GM23338 (cell line): ENCODE measurements around the gene SNX1. TPM values are rescaled to one million over a fixed set of nuclear protein-coding genes. Genes with fewer than 3 reads are reported as not detected.
A peak's percentile ranks its signal among the peaks of the same experiment; 100 is the strongest.

Experiments used
- ATAC-seq: fragments of 200-7000 bp; cut with Tn5 transposase; 3 replicates; pipeline ENCODE4 v1.9.1; 2020
- DNase-seq: peaks from one replicate; pipeline ENCODE4 v3.0.0-alpha.2; 2015; ENCODE audit warnings: low spot score
- H2AFZ ChIP-seq: fragments of 200-600 bp; sonication (generic); 2 replicates; pipeline ENCODE4 v1.8.0; 2016; ENCODE audit warnings: antibody characterized with exemption, mild to moderate bottlenecking, moderate library complexity
- H3F3A ChIP-seq: fragments of 200-600 bp; sonication (generic); replicated peaks from 2 replicates; pipeline ENCODE4 v1.8.0; 2017; ENCODE audit warnings: antibody characterized with exemption, mixed run types, low read depth
- H3K27ac ChIP-seq: fragments of 200-600 bp; sonication (generic); 2 replicates; pipeline ENCODE4 v1.6.1; 2016; ENCODE audit warnings: low read depth
- H3K27me3 ChIP-seq: fragments of 200-600 bp; sonication (generic); 2 replicates; pipeline ENCODE4 v1.8.0; 2016; ENCODE audit warnings: mild to moderate bottlenecking, mixed run types, moderate library complexity; ENCODE audit not compliant: insufficient read depth
- H3K36me3 ChIP-seq: fragments of 200-600 bp; sonication (generic); 2 replicates; pipeline ENCODE4 v1.8.0; 2016; ENCODE audit warnings: mild to moderate bottlenecking; ENCODE audit not compliant: insufficient read depth
- H3K4me1 ChIP-seq: fragments of 200-600 bp; sonication (generic); 2 replicates; pipeline ENCODE4 v1.8.0; 2016; ENCODE audit warnings: mild to moderate bottlenecking, moderate library complexity; ENCODE audit not compliant: insufficient read depth
- H3K4me2 ChIP-seq: fragments of 200-600 bp; sonication (generic); 2 replicates; pipeline ENCODE4 v1.7.1; 2017; ENCODE audit warnings: mixed run types
- H3K4me3 ChIP-seq: fragments of 200-600 bp; sonication (generic); 2 replicates; pipeline ENCODE4 v1.6.1; 2016; ENCODE audit warnings: mixed run types
- H3K79me2 ChIP-seq: fragments of 200-600 bp; sonication (generic); replicated peaks from 2 replicates; pipeline ENCODE4 v1.8.0; 2017; ENCODE audit warnings: mild to moderate bottlenecking; ENCODE audit not compliant: insufficient read depth
- H3K9me2 ChIP-seq: fragments of 200-600 bp; sonication (generic); 2 replicates; pipeline ENCODE4 v1.8.0; 2017; ENCODE audit not compliant: insufficient read depth
- H4K20me1 ChIP-seq: fragments of 200-600 bp; sonication (generic); replicated peaks from 2 replicates; pipeline ENCODE4 v1.8.0; 2017; ENCODE audit warnings: mild to moderate bottlenecking; ENCODE audit not compliant: insufficient read depth
- H3K27ac Mint-ChIP-seq: 2 replicates; pipeline ENCODE4 v1.8.0; 2020; ENCODE audit warnings: inconsistent platforms, mild to moderate bottlenecking, moderate library complexity, mixed read lengths
- H3K27me3 Mint-ChIP-seq: 3 replicates; pipeline ENCODE4 v1.8.0; 2022; ENCODE audit warnings: low read depth, mild to moderate bottlenecking, moderate library complexity, mixed read lengths, inconsistent platforms; ENCODE audit not compliant: insufficient read depth, poor library complexity
- H3K36me3 Mint-ChIP-seq: 3 replicates; pipeline ENCODE4 v1.8.0; 2021; ENCODE audit warnings: low read depth, mild to moderate bottlenecking, inconsistent platforms, moderate library complexity, mixed read lengths
- H3K4me1 Mint-ChIP-seq: 3 replicates; pipeline ENCODE4 v1.8.0; 2020; ENCODE audit warnings: mild to moderate bottlenecking, inconsistent platforms, mixed read lengths
- H3K4me3 Mint-ChIP-seq: 3 replicates; pipeline ENCODE4 v1.8.0; 2021; ENCODE audit warnings: moderate library complexity, mild to moderate bottlenecking, inconsistent platforms, mixed read lengths
- H3K9me3 Mint-ChIP-seq: 3 replicates; pipeline ENCODE4 v1.8.0; 2020; ENCODE audit warnings: moderate library complexity, mild to moderate bottlenecking, inconsistent platforms, mixed read lengths
- CREB1 ChIP-seq: fragments of 250-450 bp; sonication (Bioruptor Pico); IDR thresholded peaks from 2 replicates; pipeline ENCODE4 v1.5.0; 2020; ENCODE audit warnings: low read depth, mild to moderate bottlenecking, moderate library complexity
- EZH2 ChIP-seq: fragments of 200-600 bp; sonication (generic); IDR thresholded peaks from one replicate; pipeline ENCODE4 v1.8.0; 2017; ENCODE audit warnings: antibody characterized with exemption, mild to moderate bottlenecking, low read depth; ENCODE audit not compliant: unreplicated experiment
- EZH2phosphoT487 ChIP-seq: fragments of 200-600 bp; sonication (generic); IDR thresholded peaks from one replicate; pipeline ENCODE4 v1.8.1; 2018; ENCODE audit warnings: antibody characterized with exemption; ENCODE audit not compliant: unreplicated experiment
- JUNB ChIP-seq: IDR thresholded peaks from one replicate; pipeline ENCODE4 v1.6.1; 2016; ENCODE audit warnings: antibody characterized with exemption; ENCODE audit not compliant: unreplicated experiment
- NANOG ChIP-seq: IDR thresholded peaks from 2 replicates; pipeline ENCODE4 v1.6.1; 2016; ENCODE audit warnings: antibody characterized with exemption, borderline replicate concordance
- POLR2AphosphoS5 ChIP-seq: IDR thresholded peaks from 2 replicates; pipeline ENCODE4 v1.6.1; 2016; ENCODE audit warnings: antibody characterized with exemption, low read depth
- STAT1 ChIP-seq: IDR thresholded peaks from one replicate; pipeline ENCODE4 v1.6.1; 2016; ENCODE audit warnings: antibody characterized with exemption; ENCODE audit not compliant: unreplicated experiment
- ZNF114 ChIP-seq: fragments of 250-450 bp; sonication (Bioruptor Pico); IDR thresholded peaks from 2 replicates; pipeline ENCODE4 v1.5.0; 2020; ENCODE audit warnings: mild to moderate bottlenecking, moderate library complexity
- ZNF331 ChIP-seq: fragments of 250-450 bp; sonication (Bioruptor Pico); IDR thresholded peaks from 2 replicates; pipeline ENCODE4 v1.5.0; 2020; ENCODE audit warnings: low read depth, mild to moderate bottlenecking, moderate library complexity
- polyA plus RNA-seq: library from polyadenylated mRNA; unstranded; fragments of >200 nt; fragmentation: Nextera tagmentation; extraction: Ambion mirVana; gene quantifications from 2 replicates; pipeline ENCODE4 v1.2.1, GENCODE V29; 2016
- total RNA-seq: library from RNA; depleted of rRNA; stranded (reverse); fragments of >200 nt; shearing (Covaris generic); gene quantifications from 2 replicates; pipeline ENCODE4 v1.2.3, GENCODE V29; 2014
- TF ChIP-seq, protein P1 (sequence below): IDR thresholded peaks from one replicate; pipeline ENCODE4 v1.6.1; 2018; ENCODE audit warnings: antibody characterized with exemption; ENCODE audit not compliant: unreplicated experiment
- TF ChIP-seq, protein P2 (sequence below): IDR thresholded peaks from 2 replicates; pipeline ENCODE4 v1.6.1; 2016; ENCODE audit warnings: antibody characterized with exemption
- TF ChIP-seq, protein P3 (sequence below): fragments of 250-450 bp; sonication (Bioruptor Pico); IDR thresholded peaks from 2 replicates; pipeline ENCODE4 v1.5.0; 2020; ENCODE audit warnings: mild to moderate bottlenecking, moderate library complexity

The SNX1 gene
- total and polyA plus RNA-seq, 2 experiments from 2014 or later: 33.3 to 33.8 TPM

DNA sequence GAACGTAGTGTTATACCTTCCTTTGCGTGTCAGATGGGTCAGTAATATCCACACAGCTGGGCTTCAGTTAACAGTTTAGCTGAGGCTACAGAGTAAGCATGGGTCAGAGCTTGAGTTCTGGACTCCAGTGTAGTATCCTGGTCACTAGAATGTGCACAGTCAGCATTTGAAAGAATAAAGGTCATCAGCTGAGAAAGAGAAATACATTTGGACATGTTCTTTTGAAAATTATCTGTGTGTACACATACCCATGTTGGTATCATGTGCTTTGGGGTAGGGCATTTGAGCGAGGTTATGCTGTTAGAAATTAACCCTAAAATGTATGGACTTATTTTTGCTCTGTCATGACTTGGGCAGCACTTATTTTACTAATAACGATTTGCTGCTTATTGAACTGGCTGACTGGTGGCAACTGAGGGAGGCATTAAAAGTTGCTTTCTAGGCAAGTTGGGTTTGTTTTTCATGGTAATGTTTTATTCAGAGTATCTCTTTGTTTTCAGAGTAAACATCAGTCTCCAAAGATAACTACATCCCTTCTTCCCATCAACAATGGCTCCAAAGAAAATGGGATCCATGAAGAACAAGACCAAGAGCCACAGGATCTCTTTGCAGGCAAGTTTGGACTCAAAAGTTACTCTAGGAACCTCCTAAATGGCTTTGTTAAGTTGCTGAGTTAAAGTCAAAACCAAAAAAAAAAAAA, 16.4 kb downstream of the SNX1 start:
- peaks cover 15% of the 10 kb centered on the region for H3K79me2 ChIP-seq
- peak overlapping the region; percentile 74 for H3K27ac Mint-ChIP-seq
- no peak overlapping the region for H3K27ac ChIP-seq
- H3K4me3 Mint-ChIP-seq: no peak overlapping the region
- H3K9me3 Mint-ChIP-seq: no peaks in the 10 kb centered on the region
- no peaks in the 10 kb centered on the region for H3K9me2 ChIP-seq
- no peak for DNase-seq
- H2AFZ ChIP-seq: no peak overlapping the region
- peaks cover 9% of the 10 kb centered on the region; the same call in 2 of the 3 replicates for H3K4me1 Mint-ChIP-seq
- TF ChIP-seq STAT1 (no peak), EZH2phosphoT487 (no peak), JUNB (no peak), ZNF114 (no peak), CREB1 (CRISPR knock-in tag) (no peak), POLR2AphosphoS5 (no peak), NANOG (no peak), EZH2 (no peak), ZNF331 (CRISPR knock-in tag) (no peak)
- TF ChIP-seq, protein P1, sequence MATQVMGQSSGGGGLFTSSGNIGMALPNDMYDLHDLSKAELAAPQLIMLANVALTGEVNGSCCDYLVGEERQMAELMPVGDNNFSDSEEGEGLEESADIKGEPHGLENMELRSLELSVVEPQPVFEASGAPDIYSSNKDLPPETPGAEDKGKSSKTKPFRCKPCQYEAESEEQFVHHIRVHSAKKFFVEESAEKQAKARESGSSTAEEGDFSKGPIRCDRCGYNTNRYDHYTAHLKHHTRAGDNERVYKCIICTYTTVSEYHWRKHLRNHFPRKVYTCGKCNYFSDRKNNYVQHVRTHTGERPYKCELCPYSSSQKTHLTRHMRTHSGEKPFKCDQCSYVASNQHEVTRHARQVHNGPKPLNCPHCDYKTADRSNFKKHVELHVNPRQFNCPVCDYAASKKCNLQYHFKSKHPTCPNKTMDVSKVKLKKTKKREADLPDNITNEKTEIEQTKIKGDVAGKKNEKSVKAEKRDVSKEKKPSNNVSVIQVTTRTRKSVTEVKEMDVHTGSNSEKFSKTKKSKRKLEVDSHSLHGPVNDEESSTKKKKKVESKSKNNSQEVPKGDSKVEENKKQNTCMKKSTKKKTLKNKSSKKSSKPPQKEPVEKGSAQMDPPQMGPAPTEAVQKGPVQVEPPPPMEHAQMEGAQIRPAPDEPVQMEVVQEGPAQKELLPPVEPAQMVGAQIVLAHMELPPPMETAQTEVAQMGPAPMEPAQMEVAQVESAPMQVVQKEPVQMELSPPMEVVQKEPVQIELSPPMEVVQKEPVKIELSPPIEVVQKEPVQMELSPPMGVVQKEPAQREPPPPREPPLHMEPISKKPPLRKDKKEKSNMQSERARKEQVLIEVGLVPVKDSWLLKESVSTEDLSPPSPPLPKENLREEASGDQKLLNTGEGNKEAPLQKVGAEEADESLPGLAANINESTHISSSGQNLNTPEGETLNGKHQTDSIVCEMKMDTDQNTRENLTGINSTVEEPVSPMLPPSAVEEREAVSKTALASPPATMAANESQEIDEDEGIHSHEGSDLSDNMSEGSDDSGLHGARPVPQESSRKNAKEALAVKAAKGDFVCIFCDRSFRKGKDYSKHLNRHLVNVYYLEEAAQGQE: no peak
- TF ChIP-seq, protein P2, sequence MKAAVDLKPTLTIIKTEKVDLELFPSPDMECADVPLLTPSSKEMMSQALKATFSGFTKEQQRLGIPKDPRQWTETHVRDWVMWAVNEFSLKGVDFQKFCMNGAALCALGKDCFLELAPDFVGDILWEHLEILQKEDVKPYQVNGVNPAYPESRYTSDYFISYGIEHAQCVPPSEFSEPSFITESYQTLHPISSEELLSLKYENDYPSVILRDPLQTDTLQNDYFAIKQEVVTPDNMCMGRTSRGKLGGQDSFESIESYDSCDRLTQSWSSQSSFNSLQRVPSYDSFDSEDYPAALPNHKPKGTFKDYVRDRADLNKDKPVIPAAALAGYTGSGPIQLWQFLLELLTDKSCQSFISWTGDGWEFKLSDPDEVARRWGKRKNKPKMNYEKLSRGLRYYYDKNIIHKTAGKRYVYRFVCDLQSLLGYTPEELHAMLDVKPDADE: no peak
- TF ChIP-seq, protein P3, sequence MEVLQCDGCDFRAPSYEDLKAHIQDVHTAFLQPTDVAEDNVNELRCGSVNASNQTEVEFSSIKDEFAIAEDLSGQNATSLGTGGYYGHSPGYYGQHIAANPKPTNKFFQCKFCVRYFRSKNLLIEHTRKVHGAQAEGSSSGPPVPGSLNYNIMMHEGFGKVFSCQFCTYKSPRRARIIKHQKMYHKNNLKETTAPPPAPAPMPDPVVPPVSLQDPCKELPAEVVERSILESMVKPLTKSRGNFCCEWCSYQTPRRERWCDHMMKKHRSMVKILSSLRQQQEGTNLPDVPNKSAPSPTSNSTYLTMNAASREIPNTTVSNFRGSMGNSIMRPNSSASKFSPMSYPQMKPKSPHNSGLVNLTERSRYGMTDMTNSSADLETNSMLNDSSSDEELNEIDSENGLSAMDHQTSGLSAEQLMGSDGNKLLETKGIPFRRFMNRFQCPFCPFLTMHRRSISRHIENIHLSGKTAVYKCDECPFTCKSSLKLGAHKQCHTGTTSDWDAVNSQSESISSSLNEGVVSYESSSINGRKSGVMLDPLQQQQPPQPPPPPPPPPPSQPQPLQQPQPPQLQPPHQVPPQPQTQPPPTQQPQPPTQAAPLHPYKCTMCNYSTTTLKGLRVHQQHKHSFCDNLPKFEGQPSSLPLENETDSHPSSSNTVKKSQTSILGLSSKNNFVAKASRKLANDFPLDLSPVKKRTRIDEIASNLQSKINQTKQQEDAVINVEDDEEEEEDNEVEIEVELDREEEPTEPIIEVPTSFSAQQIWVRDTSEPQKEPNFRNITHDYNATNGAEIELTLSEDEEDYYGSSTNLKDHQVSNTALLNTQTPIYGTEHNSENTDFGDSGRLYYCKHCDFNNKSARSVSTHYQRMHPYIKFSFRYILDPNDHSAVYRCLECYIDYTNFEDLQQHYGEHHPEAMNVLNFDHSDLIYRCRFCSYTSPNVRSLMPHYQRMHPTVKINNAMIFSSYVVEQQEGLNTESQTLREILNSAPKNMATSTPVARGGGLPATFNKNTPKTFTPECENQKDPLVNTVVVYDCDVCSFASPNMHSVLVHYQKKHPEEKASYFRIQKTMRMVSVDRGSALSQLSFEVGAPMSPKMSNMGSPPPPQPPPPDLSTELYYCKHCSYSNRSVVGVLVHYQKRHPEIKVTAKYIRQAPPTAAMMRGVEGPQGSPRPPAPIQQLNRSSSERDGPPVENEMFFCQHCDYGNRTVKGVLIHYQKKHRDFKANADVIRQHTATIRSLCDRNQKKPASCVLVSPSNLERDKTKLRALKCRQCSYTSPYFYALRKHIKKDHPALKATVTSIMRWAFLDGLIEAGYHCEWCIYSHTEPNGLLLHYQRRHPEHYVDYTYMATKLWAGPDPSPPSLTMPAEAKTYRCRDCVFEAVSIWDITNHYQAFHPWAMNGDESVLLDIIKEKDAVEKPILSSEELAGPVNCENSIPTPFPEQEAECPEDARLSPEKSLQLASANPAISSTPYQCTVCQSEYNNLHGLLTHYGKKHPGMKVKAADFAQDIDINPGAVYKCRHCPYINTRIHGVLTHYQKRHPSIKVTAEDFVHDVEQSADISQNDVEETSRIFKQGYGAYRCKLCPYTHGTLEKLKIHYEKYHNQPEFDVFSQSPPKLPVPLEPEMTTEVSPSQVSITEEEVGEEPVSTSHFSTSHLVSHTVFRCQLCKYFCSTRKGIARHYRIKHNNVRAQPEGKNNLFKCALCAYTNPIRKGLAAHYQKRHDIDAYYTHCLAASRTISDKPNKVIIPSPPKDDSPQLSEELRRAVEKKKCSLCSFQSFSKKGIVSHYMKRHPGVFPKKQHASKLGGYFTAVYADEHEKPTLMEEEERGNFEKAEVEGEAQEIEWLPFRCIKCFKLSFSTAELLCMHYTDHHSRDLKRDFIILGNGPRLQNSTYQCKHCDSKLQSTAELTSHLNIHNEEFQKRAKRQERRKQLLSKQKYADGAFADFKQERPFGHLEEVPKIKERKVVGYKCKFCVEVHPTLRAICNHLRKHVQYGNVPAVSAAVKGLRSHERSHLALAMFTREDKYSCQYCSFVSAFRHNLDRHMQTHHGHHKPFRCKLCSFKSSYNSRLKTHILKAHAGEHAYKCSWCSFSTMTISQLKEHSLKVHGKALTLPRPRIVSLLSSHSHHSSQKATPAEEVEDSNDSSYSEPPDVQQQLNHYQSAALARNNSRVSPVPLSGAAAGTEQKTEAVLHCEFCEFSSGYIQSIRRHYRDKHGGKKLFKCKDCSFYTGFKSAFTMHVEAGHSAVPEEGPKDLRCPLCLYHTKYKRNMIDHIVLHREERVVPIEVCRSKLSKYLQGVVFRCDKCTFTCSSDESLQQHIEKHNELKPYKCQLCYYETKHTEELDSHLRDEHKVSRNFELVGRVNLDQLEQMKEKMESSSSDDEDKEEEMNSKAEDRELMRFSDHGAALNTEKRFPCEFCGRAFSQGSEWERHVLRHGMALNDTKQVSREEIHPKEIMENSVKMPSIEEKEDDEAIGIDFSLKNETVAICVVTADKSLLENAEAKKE (CRISPR knock-in tag): no peak
- no peaks in the 10 kb centered on the region for H3K36me3 ChIP-seq
- no peak overlapping the region for H3K4me3 ChIP-seq
- H3K4me1 ChIP-seq: no peaks in the 10 kb centered on the region
- H3K27me3 ChIP-seq: no peaks in the 10 kb centered on the region
- no peaks in the 10 kb centered on the region for H3F3A ChIP-seq
- H4K20me1 ChIP-seq: no peaks in the 10 kb centered on the region; the same call in 1 of the 2 replicates
- peaks cover 19% of the 10 kb centered on the region; the same call in 2 of the 3 replicates for H3K36me3 Mint-ChIP-seq
- peaks cover 2% of the 10 kb centered on the region for H3K27me3 Mint-ChIP-seq
- no peak for ATAC-seq
- no peak overlapping the region for H3K4me2 ChIP-seq
